Caco-2 (cell line): ENCODE results near the gene LRRC46. TPM values are rescaled to one million over a fixed set of nuclear protein-coding genes. Genes with fewer than 3 reads are reported as not detected.
A peak's percentile ranks its signal among the peaks of the same experiment; 100 is the strongest.

Experiments used
- BruUV-seq: library from RNA; stranded (reverse); fragments of 400-500 nt; replicated peaks from 2 replicates; lab custom pipeline; 2021; lab: Mats Ljungman, UMichigan
- CTCF ChIA-PET: fragments of 300-600 bp; sonication (Branson Sonifier 250); formaldehyde crosslinking; loops from one replicate; lab custom pipeline; 2022; ENCODE audit warnings: antibody characterized with exemption; lab: Charles Lee
- POLR2A ChIA-PET: fragments of 300-600 bp; sonication (Branson Sonifier 250); formaldehyde crosslinking; loops from one replicate; lab custom pipeline; 2022; ENCODE audit warnings: antibody characterized with exemption; lab: Charles Lee
- DNase-seq, 2 experiments: peaks; one replicate each; pipeline versions ENCODE4 v3.0.0 to v3.0.0-alpha.2; 2020 to 2022
- H3K27me3 ChIP-seq: replicated peaks from 2 replicates; pipeline ENCODE4 v1.6.0; 2011; ENCODE audit warnings: low read length; ENCODE audit not compliant: control insufficient read depth, insufficient read depth
- H3K36me3 ChIP-seq: 2 replicates; pipeline ENCODE4 v1.5.1; 2011; ENCODE audit warnings: low read length; ENCODE audit not compliant: control insufficient read depth, insufficient read depth
- H3K4me1 ChIP-seq: fragments of 250-450 bp; sonication (Bioruptor Pico); 2 replicates; pipeline ENCODE4 v1.5.1; 2020; ENCODE audit warnings: mild to moderate bottlenecking
- H3K4me3 ChIP-seq: 2 replicates; pipeline ENCODE4 v1.5.1; 2011; ENCODE audit warnings: low read depth, mild to moderate bottlenecking, control low read depth, low read length
- H3K9me3 ChIP-seq: fragments of 250-450 bp; sonication (Bioruptor Pico); 2 replicates; pipeline ENCODE4 v1.5.1; 2020; ENCODE audit warnings: mild to moderate bottlenecking, moderate library complexity
- H3K27ac Mint-ChIP-seq: one replicate; pipeline ENCODE4 v1.8.0; 2022; ENCODE audit warnings: mixed read lengths; ENCODE audit not compliant: unreplicated experiment
- H3K27me3 Mint-ChIP-seq: one replicate; pipeline ENCODE4 v1.8.0; 2022; ENCODE audit warnings: mixed read lengths; ENCODE audit not compliant: insufficient read depth, unreplicated experiment
- H3K36me3 Mint-ChIP-seq: one replicate; pipeline ENCODE4 v1.8.0; 2022; ENCODE audit warnings: mild to moderate bottlenecking, mixed read lengths; ENCODE audit not compliant: insufficient read depth, unreplicated experiment
- H3K4me1 Mint-ChIP-seq: one replicate; pipeline ENCODE4 v1.8.0; 2022; ENCODE audit warnings: low read depth, mixed read lengths; ENCODE audit not compliant: unreplicated experiment
- H3K4me3 Mint-ChIP-seq: one replicate; pipeline ENCODE4 v1.8.0; 2022; ENCODE audit warnings: mild to moderate bottlenecking, moderate library complexity, mixed read lengths; ENCODE audit not compliant: unreplicated experiment
- H3K9me3 Mint-ChIP-seq: one replicate; pipeline ENCODE4 v1.8.0; 2022; ENCODE audit warnings: mixed read lengths; ENCODE audit not compliant: unreplicated experiment
- CTCF ChIP-seq, 2 experiments: fragments of 200-600 bp in 1 of 2; IDR thresholded peaks; 1 replicate in 1 of 2; 2 replicates in 1 of 2; pipeline versions ENCODE4 v1.5.1 to v1.8.0; 2011 to 2022; ENCODE audit warnings: antibody characterized with exemption in 1 of 2, control low read depth in 1 of 2, inconsistent platforms in 1 of 2, low read depth in 1 of 2, low read length in 1 of 2, mild to moderate bottlenecking in 1 of 2, moderate library complexity in 1 of 2; ENCODE audit not compliant: insufficient read depth in 1 of 2, severe bottlenecking in 1 of 2, unreplicated experiment in 1 of 2
- intact Hi-C: fragments of 100-400 bp; cut with micrococcal nuclease; formaldehyde crosslinking; loops from one replicate; pipeline ENCODE4 v1.10.0; 2022; ENCODE audit not compliant: unreplicated experiment
- total RNA-seq: library from RNA; stranded (reverse); gene quantifications from 2 replicates; pipeline ENCODE4 v1.2.3, GENCODE V29; 2022

The LRRC46 gene
- total RNA-seq, 1 experiment from 2014 or later: 2.3 TPM

GRCh38 chr17:47801176-47801765 is 30.2 kb upstream of the LRRC46 start:
- H3K27me3 ChIP-seq: no peaks in the 10 kb centered on the region
- ChIA-PET POLR2A (no interaction called here), CTCF (interaction anchor here (0.6 to 2.6 kb wide), 9 partner anchors 9 to 154 kb away, joined by 3 to 19 read pairs (median 4); partner anchors contain the start of gene TBX21)
- intact Hi-C loops: loop anchor here (5.0 kb wide), 1 partner anchor 139 kb away; no protein-coding TSS in a partner anchor
- no peaks in the 10 kb centered on the region for H3K4me1 ChIP-seq
- BruUV-seq: no TSS peak
- Mint-ChIP-seq H3K27ac (no peak overlapping the region), H3K36me3 (peaks cover 3% of the 10 kb centered on the region), H3K27me3 (peaks cover 3% of the 10 kb centered on the region), H3K4me1 (no peaks in the 10 kb centered on the region), H3K4me3 (no peak overlapping the region), H3K9me3 (no peaks in the 10 kb centered on the region)
- no peaks in the 10 kb centered on the region for H3K9me3 ChIP-seq
- no peaks in the 10 kb centered on the region for H3K36me3 ChIP-seq
- H3K4me3 ChIP-seq: no peak overlapping the region
- peak in 1 of 2 experiments; percentile 37 for DNase-seq
- no peak for TF ChIP-seq CTCF (IDR thresholded peaks at IDR 0.05; ENCODE audit: insufficient read depth in 1 of 2, low read depth in 1 of 2, low read length in 1 of 2, severe bottlenecking in 1 of 2, unreplicated experiment in 1 of 2)

- H3K4me3 Mint-ChIP-seq: no peak overlapping the region
- H3K9me3 Mint-ChIP-seq: no peaks in the 10 kb centered on the region
- TF ChIP-seq CTCF (IDR thresholded peaks at IDR 0.05; ENCODE audit: insufficient read depth in 1 of 2, low read depth in 1 of 2, low read length in 1 of 2, severe bottlenecking in 1 of 2, unreplicated experiment in 1 of 2): no peak
- H3K4me1 Mint-ChIP-seq: no peaks in the 10 kb centered on the region
- peaks cover 7% of the 10 kb centered on the region for H3K36me3 Mint-ChIP-seq
- no peak overlapping the region for H3K27ac Mint-ChIP-seq
- CTCF ChIA-PET: interaction anchor here (0.6 to 2.6 kb wide), 13 partner anchors 8 to 138 kb away, joined by 3 to 19 read pairs (median 4); partner anchors contain the start of genes OSBPL7 and TBX21
- Histone ChIP-seq H3K9me3 (no peaks in the 10 kb centered on the region), H3K4me1 (no peaks in the 10 kb centered on the region), H3K4me3 (no peak overlapping the region), H3K36me3 (no peaks in the 10 kb centered on the region), H3K27me3 (no peaks in the 10 kb centered on the region)
- POLR2A ChIA-PET: no interaction called here
- H3K27me3 Mint-ChIP-seq: peaks cover 3% of the 10 kb centered on the region
- intact Hi-C loops: loop anchor here (1.0 to 5.0 kb wide), 5 partner anchors 26 to 140 kb away; partner anchors contain the start of genes TBKBP1 and TBX21
- BruUV-seq: no TSS peak
- DNase-seq: peak in 1 of 2 experiments; percentile 34
These were observed 29.6 kb upstream of the LRRC46 start for GRCh38 chr17:47801906-47802305.

GRCh38 chr17:47802341-47803022 is 29.0 kb upstream of the LRRC46 start:
- Mint-ChIP-seq H3K9me3 (no peaks in the 10 kb centered on the region), H3K4me3 (no peak overlapping the region), H3K27me3 (peaks cover 3% of the 10 kb centered on the region), H3K4me1 (peaks cover under 1% of the 10 kb centered on the region), H3K27ac (no peak overlapping the region), H3K36me3 (peaks cover 11% of the 10 kb centered on the region)
- Histone ChIP-seq H3K4me1 (no peaks in the 10 kb centered on the region), H3K9me3 (no peaks in the 10 kb centered on the region), H3K4me3 (no peak overlapping the region), H3K27me3 (no peaks in the 10 kb centered on the region), H3K36me3 (no peaks in the 10 kb centered on the region; the same call in 1 of the 2 replicates)
- DNase-seq: peak; percentile 91
- peak; percentile 96 to 98 for TF ChIP-seq CTCF (IDR thresholded peaks at IDR 0.05; ENCODE audit: insufficient read depth in 1 of 2, low read depth in 1 of 2, low read length in 1 of 2, severe bottlenecking in 1 of 2, unreplicated experiment in 1 of 2)
- intact Hi-C loops: loop anchor here (1.0 to 5.0 kb wide), 5 partner anchors 26 to 140 kb away; partner anchors contain the start of genes TBKBP1 and TBX21
- CTCF ChIA-PET: interaction anchor here (1.0 to 2.6 kb wide), 11 partner anchors 8 to 139 kb away, joined by 3 to 19 read pairs (median 4); partner anchors contain the start of genes OSBPL7 and TBX21
- POLR2A ChIA-PET: no interaction called here
- BruUV-seq: no TSS peak
